ENCODE measurements around the gene PRM3. TPM values are rescaled to one million over a fixed set of nuclear protein-coding genes. Genes with fewer than 3 reads are reported as not detected.

Gene PRM3
- total RNA-seq, 2 experiments from 2014 or later, result not detected

DNA sequence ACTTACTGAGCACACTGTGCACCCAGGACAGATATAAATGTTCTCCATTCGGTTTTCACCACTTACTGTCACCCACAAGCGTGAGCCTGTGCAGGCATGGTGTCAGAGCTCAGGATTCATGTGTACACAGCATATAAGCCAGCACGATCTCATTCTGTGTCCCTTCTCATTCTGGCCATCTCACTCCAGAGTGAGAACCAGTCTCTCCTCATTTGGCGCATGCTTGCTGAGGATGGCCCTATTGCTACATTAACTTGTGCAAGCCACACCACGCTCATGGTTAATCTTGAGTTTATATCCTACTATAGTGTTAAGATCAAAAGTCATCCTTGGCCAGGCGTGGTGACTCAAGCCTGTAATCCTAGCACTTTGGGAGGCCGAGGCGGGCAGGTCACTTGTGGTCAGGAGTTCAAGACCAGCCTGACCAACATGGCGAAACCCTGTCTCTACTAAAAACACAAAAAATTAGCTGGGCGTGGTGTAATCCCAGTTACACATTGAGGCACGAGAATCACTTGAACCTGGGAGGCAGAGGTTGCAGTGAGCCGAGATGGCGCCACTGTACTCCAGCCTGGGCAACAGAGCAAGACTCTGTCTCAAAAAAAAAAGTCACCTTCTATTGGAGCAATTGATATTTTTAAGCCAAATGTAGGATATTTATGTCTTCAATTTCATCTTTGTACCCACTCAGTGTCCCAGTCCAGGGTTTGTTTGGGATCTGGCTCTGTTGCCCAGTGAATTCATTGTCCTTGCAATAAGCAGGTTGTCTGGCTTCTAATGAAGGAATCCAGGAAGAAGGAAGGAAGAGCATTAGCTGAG lies 38.3 kb downstream of the PRM3 start:
- Mint-ChIP-seq H3K4me1 (ENCODE audit: low read depth) (peaks cover 60% of the 10 kb centered on the region), H3K36me3 (ENCODE audit: low read depth) (no peaks in the 10 kb centered on the region), H3K4me3 (no peak overlapping the region), H3K27ac (peak overlapping the region; percentile 84), H3K9me3 (no peaks in the 10 kb centered on the region), H3K27me3 (no peaks in the 10 kb centered on the region)
- intact Hi-C loops (cut with micrococcal nuclease), result no loop called here
- DNase-seq (no peak), ATAC-seq (no peak)
- ChIA-PET POLR2A (interaction anchor here (2.0 to 4.1 kb wide), 5 partner anchors 11 to 20 kb away, joined by 8 to 52 read pairs (median 29); partner anchors contain the start of gene SOCS1), CTCF (interaction anchor here (0.9 to 2.6 kb wide), 4 partner anchors 10 to 141 kb away, joined by 3 to 13 read pairs (median 4); partner anchors contain the start of gene SOCS1)
- TF ChIP-seq, protein P1, sequence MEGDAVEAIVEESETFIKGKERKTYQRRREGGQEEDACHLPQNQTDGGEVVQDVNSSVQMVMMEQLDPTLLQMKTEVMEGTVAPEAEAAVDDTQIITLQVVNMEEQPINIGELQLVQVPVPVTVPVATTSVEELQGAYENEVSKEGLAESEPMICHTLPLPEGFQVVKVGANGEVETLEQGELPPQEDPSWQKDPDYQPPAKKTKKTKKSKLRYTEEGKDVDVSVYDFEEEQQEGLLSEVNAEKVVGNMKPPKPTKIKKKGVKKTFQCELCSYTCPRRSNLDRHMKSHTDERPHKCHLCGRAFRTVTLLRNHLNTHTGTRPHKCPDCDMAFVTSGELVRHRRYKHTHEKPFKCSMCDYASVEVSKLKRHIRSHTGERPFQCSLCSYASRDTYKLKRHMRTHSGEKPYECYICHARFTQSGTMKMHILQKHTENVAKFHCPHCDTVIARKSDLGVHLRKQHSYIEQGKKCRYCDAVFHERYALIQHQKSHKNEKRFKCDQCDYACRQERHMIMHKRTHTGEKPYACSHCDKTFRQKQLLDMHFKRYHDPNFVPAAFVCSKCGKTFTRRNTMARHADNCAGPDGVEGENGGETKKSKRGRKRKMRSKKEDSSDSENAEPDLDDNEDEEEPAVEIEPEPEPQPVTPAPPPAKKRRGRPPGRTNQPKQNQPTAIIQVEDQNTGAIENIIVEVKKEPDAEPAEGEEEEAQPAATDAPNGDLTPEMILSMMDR (IDR thresholded peaks at IDR 0.05), result no peak

DNA sequence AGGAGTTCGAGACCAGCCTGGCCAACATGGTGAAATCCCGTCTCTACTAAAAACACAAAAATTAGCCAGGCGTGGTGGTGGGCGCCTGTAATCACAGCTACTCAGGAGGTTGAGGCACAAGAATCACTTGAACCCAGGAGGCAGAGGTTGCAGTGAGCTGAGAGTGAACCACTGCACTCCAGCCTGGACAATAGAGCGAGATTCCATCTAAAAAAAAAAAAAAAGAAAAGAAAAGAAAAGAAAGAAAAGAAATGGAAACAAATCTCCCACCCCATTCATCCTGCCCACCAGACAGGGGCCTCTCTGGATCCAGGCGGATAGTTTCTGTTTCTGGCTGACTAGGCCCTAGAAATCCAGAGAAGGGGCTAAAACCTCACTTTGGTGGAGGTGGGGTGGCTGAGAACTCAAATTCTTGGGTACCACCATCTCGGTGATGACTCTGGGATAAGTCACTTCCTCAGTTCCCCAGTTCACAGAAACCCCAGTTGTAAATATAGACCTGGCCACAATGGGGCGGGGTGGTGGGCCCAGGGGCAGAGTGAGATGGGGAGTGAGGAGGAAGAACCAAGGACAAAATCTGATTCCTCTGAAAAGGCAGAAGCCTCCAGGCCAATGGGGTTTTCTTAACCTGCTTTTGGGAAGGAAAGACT lies 39.6 kb downstream of the PRM3 start:
- ATAC-seq (peak; percentile 62), DNase-seq (peak; percentile 91)
- Mint-ChIP-seq H3K36me3 (ENCODE audit: low read depth) (no peaks in the 10 kb centered on the region), H3K27me3 (no peaks in the 10 kb centered on the region), H3K4me3 (peak overlapping the region; percentile 63), H3K9me3 (no peaks in the 10 kb centered on the region), H3K4me1 (ENCODE audit: low read depth) (peaks cover 71% of the 10 kb centered on the region), H3K27ac (peak overlapping the region; percentile 98)
- ChIA-PET CTCF (interaction anchor here (0.9 to 2.6 kb wide), 8 partner anchors 9 to 263 kb away, joined by 3 to 13 read pairs (median 4); partner anchors contain the start of gene SOCS1), POLR2A (interaction anchor here (0.6 to 4.1 kb wide), 15 partner anchors 9 to 270 kb away, joined by 3 to 52 read pairs (median 5); partner anchors contain the start of gene SOCS1)
- intact Hi-C loops (cut with micrococcal nuclease), result loop anchor here (1.0 to 2.0 kb wide), 2 partner anchors 9 to 139 kb away; no protein-coding TSS in a partner anchor
- TF ChIP-seq, protein P1 (IDR thresholded peaks at IDR 0.05), result no peak

DNA sequence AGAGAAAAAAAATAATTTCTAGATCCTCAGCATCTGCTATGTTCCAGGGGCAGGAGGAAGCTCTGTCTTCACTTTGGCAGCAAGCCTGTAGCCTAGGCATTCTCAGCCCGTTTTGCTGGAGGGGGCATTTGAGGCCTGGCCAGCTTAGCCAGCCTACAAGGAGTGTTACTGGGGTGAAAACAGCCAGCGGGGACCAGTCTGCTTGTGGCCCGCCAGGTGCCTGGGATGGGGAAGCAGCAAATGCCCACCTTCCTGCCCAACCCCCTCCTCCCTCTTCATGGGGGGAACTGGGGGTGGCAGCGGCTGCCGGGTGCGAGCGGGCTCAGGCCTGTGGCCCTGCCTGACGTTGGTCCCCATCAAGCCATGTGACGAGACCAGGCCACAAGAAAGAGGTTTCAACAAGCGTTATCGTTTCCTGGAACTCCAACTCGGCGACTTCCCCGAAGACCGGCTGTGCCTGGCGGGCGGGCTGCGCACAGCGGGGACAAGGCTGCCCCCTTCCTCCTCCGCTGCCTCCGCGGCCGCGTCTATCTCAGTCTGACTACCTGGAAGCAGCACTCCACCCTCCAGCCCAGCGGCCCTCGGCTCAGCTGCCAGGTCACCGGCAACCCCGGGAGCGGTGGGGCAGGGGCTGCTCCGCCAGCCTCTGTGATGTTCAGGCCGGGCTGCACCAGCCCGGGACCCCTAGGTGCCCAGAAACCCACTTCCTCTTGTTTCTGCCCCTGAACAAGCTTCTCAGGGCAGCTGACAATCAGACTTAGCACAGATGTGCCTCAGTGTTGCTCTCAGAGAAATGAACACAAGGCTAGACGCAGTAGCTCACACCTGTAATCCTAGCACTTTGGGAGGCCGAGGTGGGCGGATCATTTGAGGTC lies 40.3 kb downstream of the PRM3 start:
- no peaks in the 10 kb centered on the region for H3K27me3 Mint-ChIP-seq
- H3K36me3 Mint-ChIP-seq (ENCODE audit: low read depth), result no peaks in the 10 kb centered on the region
- DNase-seq (peak; percentile 97), ATAC-seq (peak; percentile 81)
- no peaks in the 10 kb centered on the region for H3K9me3 Mint-ChIP-seq
- peaks cover 75% of the 10 kb centered on the region for H3K4me1 Mint-ChIP-seq (ENCODE audit: low read depth)
- peak overlapping the region; percentile 98 for H3K27ac Mint-ChIP-seq
- POLR2A ChIA-PET, result interaction anchor here (0.6 to 4.1 kb wide), 18 partner anchors 9 to 270 kb away, joined by 3 to 52 read pairs (median 4); partner anchors contain the start of gene SOCS1
- CTCF ChIA-PET, result interaction anchor here (0.9 to 2.6 kb wide), 8 partner anchors 8 to 262 kb away, joined by 3 to 13 read pairs (median 4); partner anchors contain the start of gene SOCS1
- TF ChIP-seq, protein P1 (IDR thresholded peaks at IDR 0.05), result no peak
- intact Hi-C loops (cut with micrococcal nuclease), result loop anchor here (1.0 to 2.0 kb wide), 2 partner anchors 8 to 138 kb away; no protein-coding TSS in a partner anchor
- H3K4me3 Mint-ChIP-seq, result peak overlapping the region; percentile 63

DNA sequence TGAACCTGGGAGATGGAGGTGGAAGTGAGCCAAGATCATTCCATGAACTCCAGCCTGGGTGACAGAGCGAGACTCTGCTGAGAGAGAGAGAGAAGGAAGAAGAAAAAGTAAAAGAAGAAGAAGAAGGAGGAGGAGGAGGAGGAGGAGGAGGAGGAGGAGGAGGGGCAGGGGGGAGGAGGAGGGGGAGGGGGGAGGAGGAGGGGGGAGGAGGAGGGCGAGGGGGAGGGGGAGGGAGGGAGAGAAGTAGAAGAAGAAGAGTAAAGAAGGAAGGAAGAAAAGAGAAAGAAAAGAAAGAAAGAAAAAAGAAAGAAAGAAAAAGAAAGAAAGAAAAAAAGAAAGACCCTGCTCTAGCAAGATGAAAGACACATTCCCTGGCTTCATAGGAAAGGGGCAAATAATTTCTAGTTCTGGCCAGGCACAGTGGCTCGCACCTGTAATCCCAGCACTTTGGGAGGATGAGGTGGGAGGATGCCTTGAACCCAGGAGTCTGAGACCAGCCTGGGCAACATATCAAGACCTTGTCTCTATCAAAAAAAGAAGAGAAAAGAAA lies 41.1 kb downstream of the PRM3 start:
- ATAC-seq (no peak), DNase-seq (no peak)
- POLR2A ChIA-PET, result interaction anchor here (1.0 to 4.0 kb wide), 9 partner anchors 14 to 180 kb away, joined by 3 to 52 read pairs (median 5); partner anchors contain the start of gene SOCS1
- no peaks in the 10 kb centered on the region for H3K36me3 Mint-ChIP-seq (ENCODE audit: low read depth)
- TF ChIP-seq, protein P1 (IDR thresholded peaks at IDR 0.05), result no peak
- H3K27ac Mint-ChIP-seq, result peak overlapping the region; percentile 98
- no peaks in the 10 kb centered on the region for H3K9me3 Mint-ChIP-seq
- peaks cover 74% of the 10 kb centered on the region for H3K4me1 Mint-ChIP-seq (ENCODE audit: low read depth)
- peak overlapping the region; percentile 63 for H3K4me3 Mint-ChIP-seq
- intact Hi-C loops (cut with micrococcal nuclease), result loop anchor here (2.0 kb wide), 1 partner anchor 138 kb away; no protein-coding TSS in a partner anchor
- CTCF ChIA-PET, result interaction anchor here (1.1 to 2.6 kb wide), 4 partner anchors 8 to 261 kb away, joined by 3 to 13 read pairs (median 8); partner anchors contain the start of gene SOCS1
- no peaks in the 10 kb centered on the region for H3K27me3 Mint-ChIP-seq

Measured in activated CD8-positive, alpha-beta T cell treated with anti-CD3 and anti-CD28 coated beads for 36 hours (primary cell).